ENCODE data around the gene ZNF92.
A peak's percentile ranks its signal among the peaks of the same experiment; 100 is the strongest.
"Not testable (repeated sequence)": the region's sequence is repeated elsewhere in the genome, so short reads cannot be mapped to it uniquely, and the experiment has no call there.

The ZNF92 gene

DNA sequence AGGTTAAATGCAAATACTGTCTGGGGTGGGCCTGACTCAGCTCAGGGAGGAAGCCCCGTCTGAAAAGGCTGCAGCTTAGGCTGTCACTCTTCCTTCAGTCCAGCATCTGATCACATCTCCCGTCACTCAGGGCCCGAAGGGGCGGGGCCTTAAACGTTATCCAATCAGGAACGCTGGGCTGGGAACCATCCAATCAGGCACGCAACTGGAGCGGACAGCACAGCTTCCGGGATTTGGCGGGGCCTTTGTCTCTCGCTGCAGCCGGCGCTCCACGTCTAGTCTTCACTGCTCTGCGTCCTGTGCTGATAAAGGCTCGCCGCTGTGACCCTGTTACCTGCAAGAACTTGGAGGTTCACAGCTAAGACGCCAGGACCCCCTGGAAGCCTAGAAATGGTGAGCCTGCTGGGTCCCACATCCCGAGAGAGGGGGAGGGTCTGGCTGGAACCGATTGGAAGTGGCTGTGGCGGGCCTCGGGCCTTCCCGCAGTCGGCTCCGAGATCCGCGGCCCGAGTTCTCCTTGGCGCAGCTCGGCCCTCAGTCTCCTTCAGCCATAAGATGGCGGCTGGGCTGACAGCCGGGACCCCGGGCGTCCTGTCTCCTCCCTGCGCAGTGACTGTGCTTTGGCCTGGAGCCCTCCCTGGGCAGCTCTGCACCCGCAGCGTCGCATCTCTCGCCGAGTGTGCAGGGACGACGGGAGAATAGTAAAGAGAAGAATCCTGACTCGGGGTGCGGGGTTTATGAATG is at the start of gene ZNF92:
Gene ZNF92, plus strand, starts transcription at position 248 of the 744 bp plus-strand sequence. Its CDS starts 143 bp downstream, at position 391.
- peak; percentile 91 to 96 for DNase-seq

- no peak for DNase-seq
Measured at GRCh38 chr7:65325793-65326432, 47.7 kb upstream of the ZNF92 start.

DNA sequence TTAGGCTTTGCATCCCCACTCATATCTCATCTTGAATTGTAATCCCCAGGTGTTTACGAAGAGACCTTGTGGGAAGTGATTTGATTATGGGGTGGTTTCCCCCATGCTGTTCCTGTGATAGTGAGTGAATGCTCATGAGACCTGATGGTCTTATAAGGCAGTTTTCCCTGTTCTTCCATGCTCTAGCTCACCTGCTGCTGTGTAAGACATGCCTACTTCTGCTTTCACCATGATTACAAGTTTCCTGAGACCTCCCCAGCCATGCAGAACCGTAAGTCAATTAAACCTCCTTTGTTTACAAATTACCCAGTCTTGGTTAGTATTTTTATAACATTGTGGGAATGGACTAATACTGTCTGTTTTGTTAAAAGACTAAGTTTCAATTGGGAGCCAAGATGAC is 35.3 kb upstream of the ZNF92 start:
- DNase-seq = no peak

- no peak for DNase-seq
Measured at GRCh38 chr7:65339257-65339656, 34.4 kb upstream of the ZNF92 start.

- DNase-seq = no peak
Measured at GRCh38 chr7:65342723-65343629, 30.7 kb upstream of the ZNF92 start.

DNA sequence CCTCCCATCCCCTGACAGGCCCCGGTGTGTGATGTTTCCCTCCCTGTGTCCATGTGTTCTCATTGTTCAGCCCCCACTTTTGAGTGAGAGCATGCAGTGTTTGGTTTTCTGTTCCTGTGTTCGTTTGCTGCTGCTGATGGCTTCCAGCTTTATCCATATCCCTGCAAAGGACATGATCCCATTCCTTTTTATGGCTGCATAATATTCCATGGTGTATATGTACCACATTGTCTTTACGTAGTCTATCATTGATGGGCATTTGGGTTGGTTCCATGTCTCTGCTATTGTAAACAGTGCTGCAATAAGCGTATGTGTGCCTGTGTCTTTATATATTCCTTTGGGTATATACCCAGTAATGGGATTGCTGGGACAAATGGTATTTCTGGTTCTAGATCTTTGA is 29.1 kb upstream of the ZNF92 start:
- not testable (repeated sequence) for DNase-seq

- no peak for DNase-seq
Measured at GRCh38 chr7:65354263-65354662, 19.4 kb upstream of the ZNF92 start.

DNA sequence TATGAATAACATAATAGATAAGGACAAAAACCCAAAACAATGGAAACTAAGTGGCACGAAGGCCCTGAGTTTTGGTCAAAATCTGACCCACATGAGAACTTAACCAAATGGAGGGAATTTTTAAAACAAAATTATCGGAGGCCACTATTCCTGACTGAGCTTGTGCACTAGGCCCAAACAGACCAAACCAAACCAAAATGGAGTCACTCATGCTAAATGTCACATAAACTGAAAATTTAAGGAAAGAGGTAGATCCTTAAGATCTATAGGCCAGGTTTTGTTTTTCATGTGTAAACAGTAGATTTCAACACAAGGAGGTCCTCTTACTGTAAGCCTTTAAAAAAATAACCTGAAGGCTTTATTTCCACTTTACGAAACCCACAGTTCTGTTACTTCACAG is 3.8 kb upstream of the ZNF92 start:
- DNase-seq = no peak

DNA sequence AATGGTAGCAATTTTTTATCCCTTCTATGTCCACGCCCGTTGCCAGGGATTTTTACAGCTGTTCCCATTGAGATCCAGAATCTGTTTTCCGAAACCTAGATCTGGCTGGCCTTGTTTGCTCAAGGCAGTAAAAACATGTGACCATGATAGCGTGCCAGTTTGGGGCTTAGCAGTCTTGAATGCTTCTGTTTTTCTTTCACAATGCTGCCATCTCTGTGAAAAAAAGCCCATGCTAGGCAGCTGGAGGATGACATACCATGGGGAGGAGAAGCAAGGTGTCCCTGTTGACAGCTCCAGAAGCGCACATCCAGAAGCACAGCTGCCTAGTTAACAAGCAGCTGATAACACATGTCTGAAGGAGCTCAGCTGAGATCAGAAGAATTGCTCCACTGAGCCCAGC is 2.2 kb upstream of the ZNF92 start:
- no peak for DNase-seq

GRCh38 chr7:65379318-65379717 is 5.7 kb downstream of the ZNF92 start:
- DNase-seq = no peak

DNA sequence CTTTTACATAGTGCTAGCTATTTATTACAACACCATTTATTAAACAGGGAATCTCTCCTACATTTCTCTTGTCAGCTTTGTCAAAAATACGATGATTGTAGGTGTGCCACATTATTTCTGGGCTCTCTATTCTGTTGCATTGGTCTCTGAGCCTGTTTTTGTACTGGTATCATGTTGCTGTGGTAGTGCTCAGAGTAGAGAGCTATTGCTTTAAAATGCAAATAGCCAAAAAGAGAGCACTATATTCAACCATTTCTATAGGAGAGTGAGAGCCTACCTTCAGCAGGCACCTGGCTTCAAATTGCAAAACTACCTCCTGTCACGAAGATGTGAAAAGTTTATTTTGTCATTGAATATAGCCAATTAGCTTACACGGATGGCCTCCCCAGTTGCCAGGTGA is 8.1 kb downstream of the ZNF92 start:
- no peak for DNase-seq

DNA sequence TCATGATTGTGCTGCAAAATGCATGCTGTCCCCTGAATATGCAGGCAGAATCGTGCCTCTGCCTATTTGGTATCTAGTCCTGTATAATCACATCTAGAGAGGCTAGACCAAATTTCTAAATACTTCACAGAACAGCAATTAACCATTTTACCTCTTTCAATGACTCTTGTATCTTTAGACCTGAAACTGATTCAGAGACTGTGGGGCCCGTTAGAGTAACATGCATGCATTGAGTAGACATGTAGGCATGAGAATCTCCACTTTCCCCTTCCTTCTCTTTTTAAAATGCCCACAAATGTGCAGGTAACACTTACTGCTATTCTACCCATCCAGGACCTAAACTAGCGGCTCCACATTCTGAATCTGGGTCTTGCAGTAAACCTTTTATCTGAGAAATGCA is 8.8 kb downstream of the ZNF92 start:
- DNase-seq = no peak

- DNase-seq = no peak
Measured at GRCh38 chr7:65387891-65388290, 14.2 kb downstream of the ZNF92 start.

DNA sequence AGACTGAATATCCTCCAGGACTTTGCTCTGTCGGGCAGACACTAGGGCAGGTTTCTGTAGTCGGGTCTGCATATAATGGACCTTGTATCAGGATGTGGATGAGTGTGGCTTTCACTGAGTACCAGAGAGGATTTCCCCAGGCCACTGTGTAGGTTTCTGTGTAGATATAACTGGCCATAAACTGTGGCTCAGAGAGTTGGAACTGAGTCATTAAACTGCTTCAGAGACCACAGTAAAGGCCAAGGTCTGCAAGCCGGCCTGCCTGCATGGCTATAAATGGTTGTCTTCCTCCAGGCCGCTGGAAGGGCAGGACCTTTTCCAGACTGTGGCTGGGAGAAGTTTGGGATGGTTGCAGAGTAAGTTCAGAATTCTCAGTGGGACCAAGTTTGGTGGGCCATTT is 16.9 kb downstream of the ZNF92 start:
- no peak for DNase-seq

- no peak for DNase-seq
Measured at GRCh38 chr7:65397730-65398142, 24.1 kb downstream of the ZNF92 start.

GRCh38 chr7:65398671-65399070 is 25.0 kb downstream of the ZNF92 start:
- DNase-seq = not testable (repeated sequence)

DNA sequence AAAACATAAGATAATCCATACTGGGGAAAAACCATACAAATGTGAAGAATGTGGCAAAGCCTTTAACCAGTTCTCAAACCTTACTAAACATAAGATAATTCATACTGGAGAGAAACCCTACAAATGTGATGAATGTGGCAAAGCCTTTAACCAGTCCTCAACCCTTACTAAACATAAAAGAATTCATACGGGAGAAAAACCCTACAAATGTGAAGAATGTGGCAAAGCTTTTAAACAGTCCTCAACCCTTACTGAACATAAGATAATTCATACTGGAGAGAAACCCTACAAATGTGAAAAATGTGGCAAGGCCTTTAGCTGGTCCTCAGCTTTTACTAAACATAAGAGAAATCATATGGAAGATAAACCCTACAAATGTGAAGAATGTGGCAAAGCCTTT is 25.4 kb downstream of the ZNF92 start:
- not testable (repeated sequence) for DNase-seq

- no peak for DNase-seq
Measured at GRCh38 chr7:65404020-65404419, 30.4 kb downstream of the ZNF92 start.

- DNase-seq = not testable (repeated sequence)
Measured at GRCh38 chr7:65406706-65407105, 33.1 kb downstream of the ZNF92 start.

GRCh38 chr7:65409363-65409762 is 35.7 kb downstream of the ZNF92 start:
- no peak for DNase-seq

DNA sequence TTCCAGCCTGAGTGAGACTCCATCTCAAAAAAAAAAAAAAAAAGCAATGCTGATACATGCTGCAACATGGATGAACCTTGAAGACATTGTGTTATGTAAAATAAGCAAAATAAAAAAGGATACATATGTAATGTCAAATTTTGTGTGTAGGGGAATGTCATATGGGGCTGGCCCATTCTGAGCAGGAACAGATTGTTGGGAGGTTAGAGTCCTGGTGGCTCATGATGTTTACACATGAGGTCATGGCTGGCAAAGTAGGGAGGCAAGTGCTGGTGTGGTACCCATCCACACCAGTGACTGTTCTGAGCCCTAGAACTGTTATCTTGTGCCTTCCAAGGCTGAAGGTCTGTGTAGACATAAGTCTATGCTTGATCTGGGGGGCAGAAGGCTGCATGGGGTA is 37.6 kb downstream of the ZNF92 start:
- no peak for DNase-seq

DNA sequence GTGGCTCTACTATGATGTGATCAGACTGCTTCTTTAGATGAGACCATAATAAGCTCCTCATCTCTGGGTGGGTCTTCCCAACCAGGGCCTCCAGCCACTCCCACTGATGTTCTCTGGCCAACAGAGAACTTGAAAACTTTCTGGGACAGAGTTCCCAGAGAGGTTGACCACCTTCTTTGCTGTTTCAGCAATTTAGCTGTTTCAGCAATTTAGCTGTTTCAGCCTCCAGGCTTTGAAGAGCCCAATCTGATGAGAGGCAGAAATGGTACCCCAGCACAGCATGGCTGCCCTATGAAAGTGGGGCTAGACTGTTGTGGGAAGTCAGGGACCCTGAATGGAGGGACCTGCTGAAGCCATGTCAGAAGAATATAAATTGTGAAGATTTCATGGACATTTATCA is 49.0 kb downstream of the ZNF92 start:
- no peak for DNase-seq

DNA sequence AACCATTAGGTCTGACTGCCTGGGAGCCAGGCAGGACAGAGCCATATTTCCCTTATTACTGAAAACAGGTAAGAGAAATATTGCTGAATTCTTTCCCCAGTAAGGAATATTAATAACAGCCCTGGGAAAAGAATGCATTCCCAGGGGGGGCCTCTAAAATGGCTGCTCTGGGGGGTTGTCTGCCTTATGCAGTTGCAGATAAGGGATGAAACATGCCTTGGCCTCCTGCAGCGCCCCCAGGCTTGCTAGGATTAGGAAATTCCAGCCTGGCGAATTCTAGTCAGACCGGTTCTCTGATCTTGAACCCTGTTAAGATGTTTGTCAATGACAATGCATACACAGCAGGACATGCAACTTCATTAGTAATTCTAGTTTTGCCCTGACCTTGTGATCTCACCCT is 49.6 kb downstream of the ZNF92 start:
- DNase-seq = not testable (repeated sequence)

All from AML-193 (cell line).